Choroid plexus epithelial cell (primary cell): ENCODE measurements around the gene ATP8B3.

ENCODE experiments used
- DNase-seq: peaks from one replicate; pipeline ENCODE4 v3.0.0-alpha.2; 2010; ENCODE audit warnings: low read depth
- H3K4me3 ChIP-seq: 2 replicates; pipeline ENCODE4 v1.5.1; 2011; ENCODE audit warnings: low read depth, mild to moderate bottlenecking, control low read depth, low read length, moderate library complexity
- TF ChIP-seq, protein P1 (sequence below): conservative IDR thresholded peaks from 2 replicates; pipeline ENCODE4 v1.5.1; 2011; ENCODE audit warnings: low read depth, mild to moderate bottlenecking, control low read depth, inconsistent platforms, low read length, moderate library complexity

Gene ATP8B3

DNA sequence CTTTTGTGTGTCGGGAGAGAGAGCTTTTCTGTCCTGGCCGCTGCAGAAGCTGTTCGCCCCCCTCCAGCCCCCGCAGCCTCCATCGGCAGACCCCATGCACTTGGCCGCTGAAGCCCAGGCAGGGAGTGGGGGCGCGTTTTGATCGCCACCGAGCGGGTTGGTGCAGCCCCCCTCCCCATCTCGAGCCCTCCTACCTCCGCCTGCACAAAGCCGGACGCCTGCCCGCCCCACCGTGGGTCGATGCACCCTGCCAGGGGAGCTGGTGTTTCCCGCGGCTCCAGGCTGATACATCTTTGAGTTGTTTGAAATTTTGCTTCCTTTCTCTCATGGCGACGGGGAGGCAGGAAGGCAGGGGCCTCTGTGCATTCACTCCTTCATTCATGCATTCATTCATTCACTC, 75.1 kb downstream of the ATP8B3 start:
- TF ChIP-seq, protein P1, sequence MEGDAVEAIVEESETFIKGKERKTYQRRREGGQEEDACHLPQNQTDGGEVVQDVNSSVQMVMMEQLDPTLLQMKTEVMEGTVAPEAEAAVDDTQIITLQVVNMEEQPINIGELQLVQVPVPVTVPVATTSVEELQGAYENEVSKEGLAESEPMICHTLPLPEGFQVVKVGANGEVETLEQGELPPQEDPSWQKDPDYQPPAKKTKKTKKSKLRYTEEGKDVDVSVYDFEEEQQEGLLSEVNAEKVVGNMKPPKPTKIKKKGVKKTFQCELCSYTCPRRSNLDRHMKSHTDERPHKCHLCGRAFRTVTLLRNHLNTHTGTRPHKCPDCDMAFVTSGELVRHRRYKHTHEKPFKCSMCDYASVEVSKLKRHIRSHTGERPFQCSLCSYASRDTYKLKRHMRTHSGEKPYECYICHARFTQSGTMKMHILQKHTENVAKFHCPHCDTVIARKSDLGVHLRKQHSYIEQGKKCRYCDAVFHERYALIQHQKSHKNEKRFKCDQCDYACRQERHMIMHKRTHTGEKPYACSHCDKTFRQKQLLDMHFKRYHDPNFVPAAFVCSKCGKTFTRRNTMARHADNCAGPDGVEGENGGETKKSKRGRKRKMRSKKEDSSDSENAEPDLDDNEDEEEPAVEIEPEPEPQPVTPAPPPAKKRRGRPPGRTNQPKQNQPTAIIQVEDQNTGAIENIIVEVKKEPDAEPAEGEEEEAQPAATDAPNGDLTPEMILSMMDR = no peak
- no peak overlapping the region for H3K4me3 ChIP-seq
- DNase-seq = no peak

DNA sequence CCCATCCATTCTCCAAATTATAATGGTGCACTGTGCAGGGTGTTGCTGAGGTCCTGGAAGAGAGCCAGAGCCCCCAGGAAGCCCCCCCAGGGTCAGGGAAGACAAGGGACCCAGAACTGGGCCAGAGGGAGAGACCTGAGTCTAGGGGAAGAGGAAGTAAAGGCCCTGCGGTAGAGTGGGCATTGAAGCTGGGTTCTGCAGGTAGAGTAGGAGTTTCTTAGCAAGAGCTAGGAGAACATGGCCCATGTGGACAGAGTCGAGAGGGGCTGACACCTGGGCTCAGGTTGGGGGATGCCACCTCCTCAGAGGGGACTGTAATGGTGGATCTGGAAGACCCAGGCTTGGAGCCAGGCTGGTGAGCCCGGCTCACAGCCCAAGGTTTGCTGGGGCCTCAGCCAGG, 75.8 kb downstream of the ATP8B3 start:
- no peak overlapping the region for H3K4me3 ChIP-seq
- DNase-seq = no peak
- TF ChIP-seq, protein P1 = no peak

DNA sequence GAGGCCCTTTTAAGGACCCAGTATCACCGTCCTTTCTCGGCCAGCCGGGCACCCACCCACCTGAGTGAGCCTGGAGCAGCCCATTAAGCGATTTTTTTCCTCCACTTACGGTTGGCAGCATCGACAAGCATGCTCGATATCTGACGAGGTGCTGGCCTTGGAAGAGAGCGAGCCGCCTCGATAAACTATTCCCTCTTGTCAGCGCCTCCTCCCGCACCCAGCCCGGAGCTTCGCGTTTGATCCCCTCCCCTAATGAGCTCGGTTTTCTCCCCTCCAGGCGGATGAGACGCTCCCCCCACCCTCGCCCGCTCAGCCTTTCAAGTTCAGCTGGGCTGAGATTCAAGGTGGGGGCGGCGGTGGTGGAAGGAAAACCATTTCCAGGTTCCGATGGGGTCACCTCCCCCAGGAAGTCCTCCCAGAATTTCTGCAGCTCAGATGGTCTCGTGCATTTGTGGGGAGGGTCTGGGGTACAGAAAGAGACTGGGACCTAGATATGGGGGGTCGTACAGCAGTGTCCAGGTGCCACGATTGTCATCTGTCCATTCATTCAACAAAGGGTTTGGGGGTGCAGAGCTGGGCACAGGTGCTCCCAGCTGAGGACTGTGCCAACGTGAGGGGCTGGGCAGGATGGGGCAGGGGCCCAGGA, 77.6 kb downstream of the ATP8B3 start:
- TF ChIP-seq, protein P1 = no peak
- DNase-seq = no peak
- H3K4me3 ChIP-seq = no peak overlapping the region
